ENCODE data around the gene AIFM1. TPM values are rescaled to one million over a fixed set of nuclear protein-coding genes. Genes with fewer than 3 reads are reported as not detected.

Gene AIFM1
- total and polyA plus RNA-seq, 7 donors, result 48.6 to 61.6 (median 57.3) TPM

- H3K36me3 ChIP-seq (ENCODE audit: insufficient read depth in 1 of 2, low read depth in 1 of 2), result peaks cover 0 to 35% of the 10 kb centered on the region in 2 donors
- no peaks in the 10 kb centered on the region for H3K27me3 ChIP-seq (ENCODE audit: insufficient read depth in 3 of 3, low read length in 2 of 3)
- H3K27ac ChIP-seq, result no peak overlapping the region
- DNase-seq (no peak), ATAC-seq (no peak)
- no peaks in the 10 kb centered on the region for H3K4me1 ChIP-seq
- no peaks in the 10 kb centered on the region for H3K9me3 ChIP-seq
- 63 to 100% (median 94%) methylated on average over 1 of the region's 1 CpG for WGBS, 3 donors
- H3K4me3 ChIP-seq, result no peak overlapping the region
- TF ChIP-seq CTCF (IDR thresholded peaks at IDR 0.05), result no peak
- intact Hi-C loops (cut with DNase I), result no loop called here
Observed at GRCh38 chrX:130204647-130205046, 39.0 kb upstream of the AIFM1 start.

- no peak for DNase-seq
- no peak for ATAC-seq
- peaks cover 0 to 3% of the 10 kb centered on the region in 2 donors for H3K36me3 ChIP-seq (ENCODE audit: insufficient read depth in 1 of 2, low read depth in 1 of 2)
- no peaks in the 10 kb centered on the region for H3K4me1 ChIP-seq
- WGBS, 3 donors, result 58 to 74% (median 58%) methylated on average over 5 of the region's 5 CpGs
- no peak overlapping the region for H3K27ac ChIP-seq
- no peaks in the 10 kb centered on the region for H3K27me3 ChIP-seq (ENCODE audit: insufficient read depth in 3 of 3, low read length in 2 of 3)
- no peak overlapping the region for H3K4me3 ChIP-seq
- no peak for TF ChIP-seq CTCF (IDR thresholded peaks at IDR 0.05)
- no peaks in the 10 kb centered on the region for H3K9me3 ChIP-seq
- intact Hi-C loops (cut with DNase I), result no loop called here
Observed at GRCh38 chrX:130197464-130197863, 31.8 kb upstream of the AIFM1 start.

- Histone ChIP-seq H3K4me3 (no peak overlapping the region), H3K36me3 (ENCODE audit: insufficient read depth in 1 of 2, low read depth in 1 of 2) (no peaks in the 10 kb centered on the region), H3K4me1 (no peaks in the 10 kb centered on the region), H3K9me3 (no peaks in the 10 kb centered on the region), H3K27ac (no peak overlapping the region), H3K27me3 (ENCODE audit: insufficient read depth in 3 of 3, low read length in 2 of 3) (no peaks in the 10 kb centered on the region)
- no peak for TF ChIP-seq CTCF (IDR thresholded peaks at IDR 0.05)
- no peak for DNase-seq
- intact Hi-C loops (cut with DNase I), result no loop called here
- 36 to 57% (median 45%) methylated on average over 7 of the region's 7 CpGs for WGBS, 3 donors
- no peak for ATAC-seq
Observed at GRCh38 chrX:130196466-130196865, 30.8 kb upstream of the AIFM1 start.

GRCh38 chrX:130190801-130191200, 25.2 kb upstream of the AIFM1 start:
- no peak for ATAC-seq
- 77 to 89% (median 88%) methylated on average over 3 to 4 of the region's 4 CpGs for WGBS, 3 donors
- H3K4me3 ChIP-seq, result no peak overlapping the region
- no peak overlapping the region for H3K27ac ChIP-seq
- intact Hi-C loops (cut with DNase I), result loop anchor here in 1 of 2 donors (2.0 kb wide), 1 partner anchor 112 kb away; no protein-coding TSS in a partner anchor
- no peak for TF ChIP-seq CTCF (IDR thresholded peaks at IDR 0.05)
- H3K4me1 ChIP-seq, result no peaks in the 10 kb centered on the region
- DNase-seq, result no peak
- no peaks in the 10 kb centered on the region for H3K27me3 ChIP-seq (ENCODE audit: insufficient read depth in 3 of 3, low read length in 2 of 3)
- no peaks in the 10 kb centered on the region for H3K9me3 ChIP-seq
- H3K36me3 ChIP-seq (ENCODE audit: insufficient read depth in 1 of 2, low read depth in 1 of 2), result no peaks in the 10 kb centered on the region

GRCh38 chrX:130186651-130187050, 21.0 kb upstream of the AIFM1 start:
- intact Hi-C loops (cut with DNase I), result no loop called here
- Histone ChIP-seq H3K27me3 (ENCODE audit: insufficient read depth in 3 of 3, low read length in 2 of 3) (no peaks in the 10 kb centered on the region), H3K4me1 (no peaks in the 10 kb centered on the region), H3K9me3 (no peaks in the 10 kb centered on the region), H3K4me3 (no peak overlapping the region), H3K36me3 (ENCODE audit: insufficient read depth in 1 of 2, low read depth in 1 of 2) (no peaks in the 10 kb centered on the region), H3K27ac (no peak overlapping the region)
- no peak for TF ChIP-seq CTCF (IDR thresholded peaks at IDR 0.05)
- DNase-seq (no peak), ATAC-seq (no peak)
- WGBS, 3 donors, result 56 to 80% (median 74%) methylated on average over 4 of the region's 4 CpGs
